Measurements from ENCODE around the gene SMIM34. TPM values are rescaled to one million over a fixed set of nuclear protein-coding genes. Genes with fewer than 3 reads are reported as not detected.
"Not testable (repeated sequence)": the region's sequence is repeated elsewhere in the genome, so short reads cannot be mapped to it uniquely, and the experiment has no call there.

Gene SMIM34
- total and polyA plus RNA-seq, 9 donors: 0.27 to 0.34 TPM; not detected in 7

DNA sequence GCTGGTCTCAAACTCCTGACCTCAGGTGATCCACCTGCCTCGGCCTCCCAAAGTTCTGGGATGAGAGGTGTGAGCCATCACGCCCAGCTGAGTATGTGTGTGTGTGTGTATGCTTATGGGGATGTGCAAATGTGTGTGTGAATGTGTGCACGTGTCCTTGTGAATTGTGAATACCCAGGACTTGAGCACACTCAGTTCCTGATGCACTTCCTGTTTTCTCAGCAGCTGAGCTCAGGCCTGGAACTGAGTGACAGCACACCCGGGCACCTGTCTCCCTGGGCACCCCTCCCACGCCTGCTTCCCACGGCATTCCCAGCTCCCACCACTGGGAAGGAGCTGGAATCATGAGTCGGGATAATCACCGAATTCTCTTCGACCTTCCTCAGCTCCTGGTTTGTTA is 16.5 kb downstream of the SMIM34 start:
- H3K27ac ChIP-seq; H3K4me1 ChIP-seq (ENCODE audit: insufficient read depth); H3K4me3 ChIP-seq; intact Hi-C loops (cut with DNase I); H3K9me3 ChIP-seq; H3K27me3 ChIP-seq; H3K36me3 ChIP-seq; DNase-seq: not testable (repeated sequence)
- no CpG with 5 or more reads among the region's 9 CpGs for WGBS, 3 donors

DNA sequence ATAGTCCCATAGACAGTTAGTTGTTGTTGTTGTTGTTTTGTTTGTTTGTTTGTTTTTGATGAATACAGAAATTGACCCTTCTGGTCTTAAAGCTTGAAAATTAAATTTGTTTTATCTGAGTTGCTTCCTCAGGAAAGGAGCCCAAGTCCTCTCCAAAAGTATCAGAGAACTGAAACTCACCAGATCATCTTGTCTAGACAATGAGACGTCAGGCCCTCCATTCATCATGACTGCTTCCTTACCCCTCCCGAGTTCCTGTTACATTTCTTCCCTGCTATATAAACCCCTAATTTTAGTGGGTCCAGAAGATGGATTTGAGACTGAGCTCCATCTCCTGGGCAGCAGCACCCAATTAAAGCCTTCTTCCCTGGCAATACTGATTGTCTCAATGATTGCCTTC is 17.1 kb downstream of the SMIM34 start:
- H3K4me1 ChIP-seq (ENCODE audit: insufficient read depth); DNase-seq; intact Hi-C loops (cut with DNase I); H3K9me3 ChIP-seq; H3K27me3 ChIP-seq; H3K36me3 ChIP-seq; H3K4me3 ChIP-seq; H3K27ac ChIP-seq: not testable (repeated sequence)
- WGBS, 3 donors: no CpG with 5 or more reads among the region's 2 CpGs

GRCh38 chr21:34406102-34406501 is 17.6 kb downstream of the SMIM34 start:
- H3K27me3 ChIP-seq; H3K36me3 ChIP-seq; intact Hi-C loops (cut with DNase I); H3K9me3 ChIP-seq; H3K4me3 ChIP-seq; H3K27ac ChIP-seq; DNase-seq; H3K4me1 ChIP-seq (ENCODE audit: insufficient read depth): not testable (repeated sequence)
- no CpG with 5 or more reads among the region's 6 CpGs for WGBS, 3 donors

DNA sequence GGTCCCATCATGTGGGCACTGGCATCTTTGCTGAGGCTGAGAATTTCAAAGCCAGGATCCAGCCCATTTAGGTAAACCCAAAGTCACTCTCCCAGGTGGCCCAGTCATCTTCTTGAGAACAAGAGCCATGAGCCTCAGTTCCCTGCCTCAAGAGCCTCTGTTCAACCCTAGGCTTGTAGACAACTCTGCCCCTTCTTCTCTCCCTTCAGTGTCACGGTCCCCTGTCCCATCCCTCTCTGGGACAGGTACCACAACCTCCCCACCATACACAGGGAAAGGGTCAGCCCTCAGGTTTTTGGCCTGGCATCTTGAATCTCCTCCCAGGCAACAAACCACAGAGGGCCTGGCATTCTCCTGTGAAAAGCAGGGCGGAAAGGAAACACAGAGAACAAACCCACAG is 18.1 kb downstream of the SMIM34 start:
- H3K4me3 ChIP-seq; H3K4me1 ChIP-seq (ENCODE audit: insufficient read depth); intact Hi-C loops (cut with DNase I); H3K27ac ChIP-seq; DNase-seq; H3K36me3 ChIP-seq; H3K27me3 ChIP-seq; H3K9me3 ChIP-seq: not testable (repeated sequence)
- WGBS, 3 donors: no CpG with 5 or more reads among the region's 2 CpGs

- H3K27ac ChIP-seq; H3K9me3 ChIP-seq; H3K4me3 ChIP-seq; H3K27me3 ChIP-seq; H3K4me1 ChIP-seq (ENCODE audit: insufficient read depth); H3K36me3 ChIP-seq; DNase-seq; intact Hi-C loops (cut with DNase I): not testable (repeated sequence)
- WGBS, 3 donors: no CpG with 5 or more reads among the region's 5 CpGs
Observed at GRCh38 chr21:34404742-34405141, 19.0 kb downstream of the SMIM34 start.

DNA sequence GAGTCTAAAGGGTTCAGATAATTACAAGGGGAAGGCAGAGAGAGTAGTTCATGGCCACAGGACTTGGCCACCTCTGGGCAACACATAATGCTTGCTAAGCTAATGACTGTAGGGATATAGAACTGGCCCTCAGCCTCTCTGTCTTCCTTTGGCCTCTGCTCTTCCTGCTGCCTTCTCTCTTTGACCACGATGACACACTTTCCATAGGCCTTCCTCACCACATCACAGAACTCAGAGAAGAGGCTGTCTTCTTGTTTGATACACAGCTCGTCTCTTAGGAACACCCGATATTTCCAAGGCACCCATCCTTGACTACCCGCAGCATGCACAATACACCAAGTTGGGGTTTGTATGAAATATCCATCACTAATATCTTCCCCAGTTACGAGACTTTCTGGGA is 23.2 kb downstream of the SMIM34 start:
- WGBS, 3 donors: no CpG with 5 or more reads among the region's 5 CpGs
- H3K27me3 ChIP-seq; H3K4me3 ChIP-seq; H3K4me1 ChIP-seq (ENCODE audit: insufficient read depth); intact Hi-C loops (cut with DNase I); H3K9me3 ChIP-seq; DNase-seq; H3K27ac ChIP-seq; H3K36me3 ChIP-seq: not testable (repeated sequence)

- WGBS, 3 donors: no CpG with 5 or more reads among the region's 14 CpGs
- H3K4me3 ChIP-seq; H3K9me3 ChIP-seq; H3K4me1 ChIP-seq (ENCODE audit: insufficient read depth); H3K27me3 ChIP-seq; intact Hi-C loops (cut with DNase I); DNase-seq; H3K27ac ChIP-seq; H3K36me3 ChIP-seq: not testable (repeated sequence)
Observed at GRCh38 chr21:34383724-34384415, 39.9 kb downstream of the SMIM34 start.

DNA sequence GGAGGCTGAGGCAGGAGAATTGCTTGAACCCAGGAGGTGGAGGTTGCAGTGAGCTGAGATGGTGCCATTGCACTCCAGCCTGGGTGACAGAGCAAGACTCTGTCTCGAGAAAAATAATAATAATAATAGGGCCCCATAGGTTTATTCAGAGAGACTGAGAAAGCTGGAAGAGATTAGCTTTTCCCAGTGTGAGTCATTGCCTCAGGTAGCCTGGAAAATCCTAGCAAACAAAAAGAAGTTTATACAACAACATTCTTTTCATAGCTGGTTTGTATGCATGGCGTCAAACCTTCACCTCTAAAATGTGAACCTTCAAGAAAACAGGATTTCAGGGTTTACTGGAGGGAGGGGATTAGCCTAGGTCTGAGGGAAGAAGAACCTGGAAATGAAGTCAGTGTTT is 40.6 kb downstream of the SMIM34 start:
- H3K27ac ChIP-seq; DNase-seq; H3K4me1 ChIP-seq (ENCODE audit: insufficient read depth); intact Hi-C loops (cut with DNase I); H3K4me3 ChIP-seq; H3K9me3 ChIP-seq; H3K27me3 ChIP-seq; H3K36me3 ChIP-seq: not testable (repeated sequence)
- WGBS, 3 donors: no CpG with 5 or more reads among the region's 2 CpGs

GRCh38 chr21:34375619-34375972 is 48.2 kb downstream of the SMIM34 start:
- H3K4me1 ChIP-seq (ENCODE audit: insufficient read depth); H3K36me3 ChIP-seq; H3K4me3 ChIP-seq; H3K27me3 ChIP-seq; intact Hi-C loops (cut with DNase I); DNase-seq; H3K9me3 ChIP-seq; H3K27ac ChIP-seq: not testable (repeated sequence)
- no CpG with 5 or more reads among the region's 33 CpGs for WGBS, 3 donors

- DNase-seq; H3K4me1 ChIP-seq (ENCODE audit: insufficient read depth); H3K9me3 ChIP-seq; H3K27ac ChIP-seq; H3K36me3 ChIP-seq; H3K27me3 ChIP-seq; H3K4me3 ChIP-seq; intact Hi-C loops (cut with DNase I): not testable (repeated sequence)
- WGBS, 3 donors: no CpG with 5 or more reads among the region's 49 CpGs
Observed at GRCh38 chr21:34374940-34375618, 48.7 kb downstream of the SMIM34 start, which contains the start of gene SMIM11. Gene SMIM11 (plus strand): TSS chr21:34375507. CDS start chr21:34379505, 3,998 bp downstream.

DNA sequence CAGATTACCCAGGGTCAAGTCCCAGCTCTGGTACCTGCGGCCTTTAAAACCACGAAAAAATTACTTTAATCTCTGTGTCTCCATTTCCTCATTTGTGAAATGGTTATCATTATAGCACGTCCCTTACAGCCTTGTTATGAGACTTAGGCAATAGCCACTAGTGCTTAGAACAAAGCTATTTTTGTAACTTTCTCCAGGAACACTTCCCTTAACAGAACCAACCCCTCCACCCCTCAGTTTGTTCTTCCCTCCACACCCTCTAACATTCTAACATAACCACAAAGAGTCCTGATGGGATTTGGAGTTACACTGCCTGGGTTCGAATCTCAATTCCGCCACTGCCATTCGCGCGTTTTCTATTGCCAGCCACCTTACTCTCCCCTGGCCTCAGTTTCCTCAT is 49.3 kb downstream of the SMIM34 start:
- H3K9me3 ChIP-seq; H3K36me3 ChIP-seq; H3K4me1 ChIP-seq (ENCODE audit: insufficient read depth); intact Hi-C loops (cut with DNase I); DNase-seq; H3K27me3 ChIP-seq; H3K4me3 ChIP-seq; H3K27ac ChIP-seq: not testable (repeated sequence)
- WGBS, 3 donors: no CpG with 5 or more reads among the region's 8 CpGs
